Hair follicle dermal papilla cell (primary cell): ENCODE measurements around the gene GNAS-AS1. TPM values are rescaled to one million over a fixed set of nuclear protein-coding genes. Genes with fewer than 3 reads are reported as not detected.

Experiments
- small RNA-seq: library from RNA; depleted of rRNA; stranded (forward); fragments of <200 nt; gene quantifications from one replicate; pipeline ENCODE3, GENCODE V24; 2012
- total RNA-seq: library from RNA; depleted of rRNA; stranded (reverse); fragments of >200 nt; gene quantifications from 2 replicates; pipeline ENCODE4 v1.2.3, GENCODE V29; 2012

Gene GNAS-AS1
- 0.73 and 0.81 TPM in 2 replicates for total RNA-seq

DNA sequence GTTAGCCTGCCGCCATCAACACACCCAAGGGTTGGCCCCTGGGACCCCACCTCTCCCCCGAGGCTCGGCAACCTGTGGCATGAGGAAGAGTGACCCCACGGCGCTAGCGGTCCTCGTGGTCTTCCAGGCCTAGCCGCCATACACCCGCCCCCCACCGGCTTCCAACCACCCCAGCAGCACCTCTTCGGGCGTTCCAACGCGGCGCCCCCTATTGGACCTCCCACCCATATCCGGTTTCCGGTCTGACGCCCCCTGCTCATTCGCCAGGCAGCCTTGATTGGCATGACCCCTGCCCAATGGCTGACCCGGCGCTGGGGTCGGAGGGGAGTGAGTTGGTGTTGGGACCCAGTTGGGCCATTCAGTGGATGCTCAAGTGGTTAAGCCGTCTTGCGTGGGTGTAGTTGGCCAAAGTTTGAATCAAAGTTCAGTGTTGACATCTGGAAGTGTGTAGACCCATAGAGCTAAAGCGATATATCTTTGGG, at the start of gene GNAS-AS1:
Gene GNAS-AS1 (minus strand): TSS at position 210 of the 482 bp plus-strand sequence.

DNA sequence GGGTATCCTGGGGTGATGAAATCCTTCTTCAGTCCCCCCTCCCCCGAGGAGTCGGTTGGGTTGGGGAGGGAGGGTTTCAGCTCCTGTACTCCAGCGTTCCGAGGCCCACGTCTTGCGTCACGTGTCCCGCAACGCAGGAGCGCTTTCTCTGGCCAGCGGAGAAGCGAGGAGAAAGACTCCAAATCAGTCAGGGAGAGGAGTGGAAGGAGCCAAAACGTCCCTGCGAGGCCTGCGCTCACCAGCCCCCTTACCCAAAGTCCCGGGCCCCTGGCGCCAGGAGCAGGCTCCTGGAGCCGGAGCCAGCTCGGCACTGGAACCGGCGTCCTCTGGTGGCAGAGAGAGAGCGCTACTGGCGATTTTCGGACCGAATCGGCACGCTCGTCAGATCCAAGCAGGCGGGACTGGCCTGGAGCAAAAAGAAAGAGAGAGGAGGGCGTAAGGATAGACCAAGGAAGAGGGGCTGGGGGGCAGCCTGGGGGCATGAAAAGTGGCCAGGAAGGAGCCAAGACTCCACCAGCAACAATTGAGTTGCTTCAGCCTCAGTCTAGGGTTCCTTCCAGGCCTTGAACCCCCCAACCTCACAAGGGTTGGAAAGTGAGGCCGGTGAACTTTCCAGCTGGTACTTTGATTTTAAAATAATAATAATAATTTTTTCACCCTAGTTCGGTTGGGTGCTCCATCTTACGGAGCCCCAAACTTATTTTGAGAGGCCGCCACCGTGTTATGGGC, 2.0 kb upstream of the GNAS-AS1 start, which contains the start of gene GNAS:
Gene GNAS (plus strand): TSS at position 174 of the 729 bp plus-strand sequence.

Small RNA genes within 50 kb of the gene (small RNA-seq; reads per million reads assigned to genes)
- not detected for gene MIR298
- not detected for gene RF02127
- not detected for gene RF02128
- not detected for gene RF02130
- not detected for gene RF02131

Other genes with a start within 250 kb of the GNAS-AS1 start
- gene STX16, start 199.6 kb downstream of the GNAS-AS1 start, total RNA-seq, result 26.4 and 41.5 TPM in 2 replicates
- gene NPEPL1, start 158.1 kb downstream of the GNAS-AS1 start, total RNA-seq, result 25.2 and 27.1 TPM in 2 replicates
- 617 and 716 TPM in 2 replicates for gene GNAS, start 1.8 kb upstream of the GNAS-AS1 start, total RNA-seq
- 66.8 and 70.9 TPM in 2 replicates for gene NELFCD, start 130.4 kb upstream of the GNAS-AS1 start, total RNA-seq
- gene CTSZ, start 156.4 kb upstream of the GNAS-AS1 start, total RNA-seq, result 118 and 137 TPM in 2 replicates
- gene TUBB1, start 168.5 kb upstream of the GNAS-AS1 start, total RNA-seq, result under 0.01 TPM in 1 of 2 replicates, not detected in the other
- gene ATP5F1E, start 181.4 kb upstream of the GNAS-AS1 start, total RNA-seq, result 13.7 and 15.3 TPM in 2 replicates
- 57.1 and 59.6 TPM in 2 replicates for gene PRELID3B, start 191.9 kb upstream of the GNAS-AS1 start, total RNA-seq